Fibroblast of the conjunctiva (primary cell): ENCODE measurements around the gene UBAC1.
"Not testable (repeated sequence)": the region's sequence is repeated elsewhere in the genome, so short reads cannot be mapped to it uniquely, and the experiment has no call there.

Experiments used
- DNase-seq: peaks from one replicate; pipeline ENCODE4 v3.0.0-alpha.2; 2010; ENCODE audit warnings: low read depth

The UBAC1 gene

GRCh38 chr9:135959814-135960213, 1.4 kb downstream of the UBAC1 start:
- DNase-seq: no peak

- no peak for DNase-seq
Measured at GRCh38 chr9:135958485-135958884, 2.7 kb downstream of the UBAC1 start.

DNA sequence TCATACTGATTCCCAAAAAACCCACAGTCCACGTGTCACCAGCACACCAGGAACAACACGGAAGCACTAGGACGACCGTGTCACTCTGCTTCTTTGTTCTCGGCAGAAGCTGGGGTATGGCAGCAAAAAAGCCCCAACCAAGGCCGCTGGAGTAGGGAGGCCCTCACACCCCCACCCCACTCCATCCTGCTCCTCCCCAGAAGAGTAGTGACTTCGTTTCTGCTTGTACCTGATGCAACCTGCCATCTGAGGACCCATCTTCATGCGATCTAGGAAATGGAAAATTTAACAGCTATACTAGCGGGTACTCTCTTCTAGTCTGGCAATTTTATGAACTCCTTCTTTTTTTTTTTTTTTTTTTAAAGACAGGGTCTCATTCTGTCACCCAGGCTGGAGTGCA, 3.7 kb downstream of the UBAC1 start:
- no peak for DNase-seq

DNA sequence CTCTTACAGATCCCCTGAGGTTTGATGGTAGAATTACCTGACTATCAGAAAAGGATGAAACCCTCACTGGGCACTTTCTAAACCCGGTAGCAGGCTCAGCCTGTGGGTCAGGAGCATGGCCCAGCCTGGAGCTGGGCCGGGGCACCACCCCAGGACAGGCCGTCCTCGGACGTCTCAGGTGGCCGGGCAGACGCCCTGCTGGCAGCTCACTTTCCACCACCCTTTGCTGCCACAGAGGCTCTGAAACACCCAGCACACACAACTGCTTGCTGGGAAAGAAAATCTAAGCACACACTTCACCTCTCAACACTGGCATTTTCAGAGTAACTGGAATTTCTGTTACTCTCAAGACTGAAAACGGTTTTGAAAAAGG, 4.4 kb downstream of the UBAC1 start:
- no peak for DNase-seq

GRCh38 chr9:135955934-135956801, 5.0 kb downstream of the UBAC1 start:
- no peak for DNase-seq

DNA sequence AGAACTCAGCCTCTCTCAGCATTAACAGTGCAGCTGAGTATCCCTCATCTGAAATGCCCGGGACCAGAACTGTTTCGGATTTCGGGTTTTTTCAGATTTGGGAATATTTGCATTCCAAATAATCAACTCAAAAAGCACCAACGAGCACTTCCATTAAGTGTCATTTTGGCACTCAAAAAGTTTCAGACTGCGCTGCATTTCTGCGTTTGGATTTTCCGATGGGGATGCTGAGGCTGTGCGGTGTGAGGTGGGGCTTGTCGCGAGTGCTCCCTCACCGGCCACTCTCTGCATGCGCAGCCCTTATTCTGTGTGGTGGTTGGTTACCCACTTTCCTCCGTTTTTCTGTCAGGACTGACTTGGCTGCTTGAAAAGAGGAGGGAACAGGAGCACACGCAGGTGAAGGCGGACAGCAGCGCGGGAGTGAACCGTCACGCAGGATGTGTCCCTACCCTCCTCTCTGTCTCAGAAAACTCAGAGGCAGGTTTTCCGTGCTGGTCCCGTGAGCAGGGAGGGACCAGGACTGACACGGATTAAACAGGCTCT, 8.4 kb downstream of the UBAC1 start:
- no peak for DNase-seq

DNA sequence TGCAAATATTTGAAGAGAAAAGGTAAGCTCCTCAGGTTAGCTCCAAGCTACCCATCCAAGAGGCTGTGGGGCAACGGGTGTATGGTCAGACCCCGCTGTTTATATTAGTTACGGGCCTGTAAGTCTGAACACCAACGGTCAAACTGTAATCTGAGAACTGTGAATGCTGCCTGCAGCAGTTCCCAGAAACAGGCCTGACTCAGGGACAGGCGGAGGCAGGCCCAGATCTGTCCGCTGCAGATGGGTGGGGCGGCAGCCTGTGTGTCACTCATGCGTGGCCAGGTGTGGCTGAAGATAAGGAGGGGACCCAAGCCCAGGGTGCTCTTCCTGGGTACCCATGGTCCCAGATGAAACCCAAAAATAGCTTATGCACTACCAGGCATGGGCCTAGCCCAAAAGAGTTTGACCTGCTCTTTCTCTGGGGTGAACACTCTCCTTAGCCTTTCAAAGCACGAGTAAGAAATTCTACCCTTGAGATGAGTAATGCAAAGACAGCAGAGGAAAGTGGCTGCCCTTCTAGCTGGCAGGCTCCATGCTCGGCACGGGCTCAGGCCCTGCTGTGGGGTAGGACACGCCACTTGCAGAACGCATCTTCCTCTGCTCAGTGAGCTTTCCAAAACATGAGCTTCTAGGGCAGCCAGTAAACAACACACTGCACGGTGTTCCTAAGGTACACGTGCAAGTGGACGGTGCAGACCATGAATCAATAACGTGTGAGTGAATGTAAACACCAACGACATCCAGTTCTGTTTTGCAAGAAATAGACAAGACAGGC, 9.1 kb downstream of the UBAC1 start:
- DNase-seq: peak; percentile 35

DNA sequence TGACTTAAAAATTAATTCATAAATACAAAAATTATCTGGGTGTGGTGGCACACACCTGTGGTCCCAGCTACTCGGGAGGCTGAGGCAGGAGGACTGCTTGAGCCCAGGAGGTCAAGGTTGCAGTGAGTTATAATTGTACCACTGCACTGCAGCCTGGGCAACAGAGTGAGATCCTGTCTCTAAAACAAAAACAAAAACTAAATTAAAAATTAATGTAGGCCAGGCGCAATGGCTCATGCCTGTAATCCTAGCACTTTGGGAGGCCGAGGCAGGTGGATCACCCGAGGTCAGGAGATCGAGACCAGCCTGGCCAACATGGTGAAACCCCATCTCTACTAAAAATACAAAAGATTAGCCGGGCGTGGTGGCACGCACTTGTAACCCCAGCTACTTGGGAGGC, 9.9 kb downstream of the UBAC1 start:
- DNase-seq: not testable (repeated sequence)

- not testable (repeated sequence) for DNase-seq
Measured at GRCh38 chr9:135950841-135951240, 10.3 kb downstream of the UBAC1 start.

GRCh38 chr9:135950135-135950682, 11.0 kb downstream of the UBAC1 start:
- DNase-seq: no peak

- no peak for DNase-seq
Measured at GRCh38 chr9:135949501-135950134, 11.6 kb downstream of the UBAC1 start.

- no peak for DNase-seq
Measured at GRCh38 chr9:135948968-135949367, 12.2 kb downstream of the UBAC1 start.

GRCh38 chr9:135948446-135948845, 12.7 kb downstream of the UBAC1 start:
- no peak for DNase-seq

DNA sequence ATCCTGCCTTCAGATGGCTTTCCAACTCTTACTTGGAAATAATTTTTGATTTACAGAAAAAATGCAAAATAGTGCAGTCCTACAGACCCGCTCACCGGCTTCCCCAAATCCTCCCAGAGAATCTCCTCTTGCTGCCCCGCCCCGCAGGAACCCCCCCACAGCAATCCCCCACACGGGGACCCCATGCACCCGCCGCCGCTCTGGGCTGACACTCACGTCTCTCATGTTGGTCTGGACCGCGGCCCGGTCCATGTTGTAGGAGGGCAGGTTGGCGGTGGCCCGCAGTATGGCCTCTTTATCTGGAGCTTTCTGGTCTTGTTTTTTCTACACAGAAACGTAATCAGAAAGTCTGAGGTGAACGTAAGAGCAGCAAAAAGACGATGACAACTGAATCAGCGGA, 13.6 kb downstream of the UBAC1 start:
- DNase-seq: no peak

DNA sequence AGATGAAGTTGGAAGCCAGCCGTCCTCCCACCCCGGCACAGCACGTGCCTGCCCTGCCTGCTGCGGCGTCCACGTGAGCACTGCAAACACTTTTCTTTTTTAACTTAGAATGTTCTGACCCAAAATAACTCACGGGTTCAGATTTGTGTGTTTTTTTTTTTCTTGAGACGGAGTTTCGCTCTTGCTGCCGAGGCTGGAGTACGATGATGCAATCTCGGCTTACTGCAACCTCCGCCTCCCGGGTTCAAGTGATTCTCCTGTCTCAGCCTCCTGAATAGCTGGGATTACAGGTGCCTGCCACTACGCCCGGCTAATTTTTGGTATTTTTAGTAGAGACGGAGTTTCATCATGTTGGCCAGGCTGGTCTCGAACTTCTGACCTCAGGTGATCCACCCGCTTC, 14.1 kb downstream of the UBAC1 start:
- DNase-seq: not testable (repeated sequence)

GRCh38 chr9:135946392-135946994, 14.7 kb downstream of the UBAC1 start:
- DNase-seq: no peak

DNA sequence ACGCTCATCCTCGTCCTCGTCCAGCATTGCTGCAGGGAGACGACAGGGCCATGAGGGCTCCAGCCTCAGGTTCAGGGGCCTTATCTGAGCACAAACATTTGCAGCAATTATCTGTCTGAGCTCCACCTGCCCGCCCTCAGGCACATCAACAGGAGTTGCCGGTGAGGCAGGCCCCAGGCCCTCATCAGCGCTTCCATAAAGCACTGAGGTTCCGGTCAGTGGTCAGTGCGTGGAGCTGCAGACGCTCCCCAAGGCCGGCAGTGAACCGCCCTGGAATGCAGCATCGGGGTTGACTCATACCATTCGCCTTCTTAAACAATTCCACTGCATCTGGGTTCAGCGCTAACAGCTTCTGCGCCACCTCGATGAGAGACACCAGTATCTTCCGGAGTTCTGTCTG, 15.2 kb downstream of the UBAC1 start:
- DNase-seq: no peak

DNA sequence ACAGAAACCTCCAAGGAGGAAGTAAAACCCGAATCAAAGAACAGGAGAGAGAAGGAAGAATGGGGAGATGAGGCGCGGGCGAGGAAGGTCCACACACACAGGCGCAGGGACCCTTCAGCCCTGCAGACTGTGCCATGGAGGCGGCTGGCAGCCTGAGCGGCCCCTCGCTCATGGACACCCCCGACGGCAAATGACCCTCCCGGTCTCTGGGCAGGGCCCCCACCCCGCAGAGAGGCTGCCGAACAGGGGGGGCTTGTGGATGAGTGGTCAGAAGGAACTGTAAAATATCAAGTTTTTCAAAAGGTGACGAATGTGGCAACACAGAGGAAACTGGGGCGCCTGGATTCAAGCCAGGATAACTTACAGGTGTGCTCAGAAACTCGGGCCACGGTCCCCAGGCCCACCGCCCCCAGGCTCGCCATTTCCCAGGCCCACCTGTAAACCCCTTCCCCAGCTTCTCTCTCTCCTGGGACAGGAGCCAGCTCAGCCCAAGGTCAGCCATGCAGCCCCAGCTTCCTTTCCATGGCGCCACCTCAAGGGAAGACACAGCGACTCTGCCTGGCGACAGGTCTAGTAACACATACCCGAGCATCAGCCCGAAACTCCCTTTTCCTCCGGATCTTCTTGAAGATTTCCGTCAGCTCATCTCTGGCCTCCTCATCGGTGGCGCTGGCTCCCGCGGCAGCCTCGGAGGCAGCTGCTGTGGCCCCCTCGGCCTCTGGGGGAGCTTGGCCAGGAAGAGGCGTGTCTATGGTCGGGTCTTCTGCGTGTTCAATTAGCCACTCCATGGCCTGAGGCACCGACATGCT, 16.5 kb downstream of the UBAC1 start:
- no peak for DNase-seq

GRCh38 chr9:135943604-135944003, 17.6 kb downstream of the UBAC1 start:
- DNase-seq: not testable (repeated sequence)

DNA sequence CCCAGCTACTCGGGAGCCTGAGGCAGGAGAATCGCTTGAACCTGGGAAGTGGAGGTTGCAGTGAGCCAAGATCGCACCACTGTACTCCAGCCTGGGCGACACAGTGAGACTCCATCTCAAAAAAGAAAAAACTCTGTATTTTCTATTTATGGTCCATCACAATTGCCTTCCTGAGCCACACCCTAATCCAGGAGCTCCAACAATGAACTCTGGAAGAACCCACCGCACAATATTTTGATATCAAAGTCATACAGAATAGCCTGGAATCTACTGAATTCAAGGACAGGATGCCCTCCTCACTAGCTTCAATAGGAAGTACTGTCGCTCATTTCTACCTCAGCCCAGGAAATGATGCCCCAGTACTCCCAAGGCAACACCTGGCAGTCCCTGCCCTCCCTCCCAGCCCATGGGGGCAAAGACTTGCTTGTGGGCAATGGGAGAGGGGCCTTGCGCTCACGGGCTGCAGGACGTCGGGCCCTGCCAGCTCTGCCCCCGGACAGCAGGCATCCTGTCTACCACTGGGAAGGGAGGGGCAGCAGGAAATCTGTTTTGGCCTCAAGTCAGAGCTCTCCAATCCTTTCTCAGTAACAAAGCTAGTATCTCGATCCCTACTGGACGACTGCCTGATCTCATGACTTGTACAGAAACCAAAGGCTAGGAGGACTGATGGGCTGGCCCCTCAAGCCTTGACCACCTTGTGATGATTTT, 19.7 kb downstream of the UBAC1 start:
- no peak for DNase-seq
